ENCODE results near the gene PGAP2.

GRCh38 chr11:3832816-3833215 is 24.5 kb downstream of the PGAP2 start:
- TF ChIP-seq CTCF (IDR thresholded peaks at IDR 0.05), result no peak
- TF ChIP-seq EP300 (IDR thresholded peaks at IDR 0.05), result no peak
